ENCODE data around the gene ARHGEF17. TPM values are rescaled to one million over a fixed set of nuclear protein-coding genes. Genes with fewer than 3 reads are reported as not detected.

The ARHGEF17 gene
- total and polyA plus RNA-seq, 2 of the 13 experiments (the other 11 are each of a cell fraction or from before 2014, with no cell fraction given) = 10.7 to 28.8 TPM

GRCh38 chr11:73375830-73376159, 67.7 kb downstream of the ARHGEF17 start:
- ChIA-PET POLR2A (interaction anchor here (0.5 to 2.4 kb wide), 2 partner anchors 67 to 413 kb away, joined by 3 to 8 read pairs; no protein-coding TSS in a partner anchor), CTCF (ENCODE audit: low intra/inter-chr PET ratio, low total read pairs) (interaction anchor here (1.8 kb wide), 1 partner anchor 18 kb away, joined by 8 read pairs; no protein-coding TSS in a partner anchor)
- Histone ChIP-seq H3K36me3 (replicated peaks in 1 of 2; ENCODE audit: control insufficient read depth in 1 of 2, insufficient read depth in 2 of 2, low read length in 2 of 2) (no peaks in the 10 kb centered on the region), H3K27ac (ENCODE audit: extremely low read length, insufficient read depth, low read length) (no peak overlapping the region), H3K79me2 (ENCODE audit: insufficient read depth, low read length) (peaks cover 18% of the 10 kb centered on the region), H2AFZ (ENCODE audit: low read length) (peak overlapping the region; percentile 80), H3K4me2 (ENCODE audit: low read depth, low read length) (peak overlapping the region; percentile 98), H4K20me1 (ENCODE audit: insufficient read depth, low read length) (no peaks in the 10 kb centered on the region), H3K4me1 (ENCODE audit: insufficient read depth, low read length) (peaks cover 43% of the 10 kb centered on the region), H3K9me3 (ENCODE audit: low read length) (no peaks in the 10 kb centered on the region), H3K9ac (ENCODE audit: insufficient read depth, low read depth, low read length) (peak overlapping the region; percentile 60), H3K27me3 (ENCODE audit: control insufficient read depth in 1 of 2, insufficient read depth in 2 of 2, low read length in 2 of 2) (peaks cover 0 to 7% of the 10 kb centered on the region in 2 experiments; a peak in 1 of 5 replicates), H3K4me3 (replicated peaks in 1 of 3; ENCODE audit: insufficient read depth in 1 of 3, low read depth in 2 of 3, low read length in 3 of 3) (peak overlapping the region; percentile 15 to 87 (median 25))
- in situ Hi-C loops (cut with HindIII; ENCODE audit: extremely low pct_ligation_motif_present, low pct_unique_long_range_greater_than_20kb) (no loop called here), intact Hi-C loops (cut with micrococcal nuclease; ENCODE audit: unreplicated experiment) (loop anchor here (2.0 kb wide), 1 partner anchor 61 kb away; no protein-coding TSS in a partner anchor)
- no TSS peak for BruUV-seq (replicated peaks)
- ATAC-seq = peak; percentile 4
- no peak for DNase-seq (ENCODE audit: low spot score)
- WGBS (ENCODE audit: low lambda C conversion rate) = 36% methylated on average over 4 of the region's 6 CpGs
- FAIRE-seq = no peak
- TF ChIP-seq ZNF639 (CRISPR knock-in tag; conservative IDR thresholded peaks at IDR 0.05) (no peak), ZNF430 (CRISPR knock-in tag; IDR thresholded peaks at IDR 0.05) (no peak), HOXD1 (CRISPR knock-in tag; IDR thresholded peaks at IDR 0.05) (no peak), LCORL (IDR thresholded peaks at IDR 0.05) (no peak), LCORL (CRISPR knock-in tag; IDR thresholded peaks at IDR 0.05) (peak; percentile 53; the same call in 1 of the 2 replicates), ZFP36L2 (CRISPR knock-in tag; IDR thresholded peaks at IDR 0.05) (no peak), SETDB1 (CRISPR knock-in tag; IDR thresholded peaks at IDR 0.05; ENCODE audit: borderline replicate concordance) (no peak), RFXAP (CRISPR knock-in tag; IDR thresholded peaks at IDR 0.05; ENCODE audit: borderline replicate concordance) (0 out of 2 replicates have a peak, but pooled peaks have one; percentile 14), JUN (CRISPR knock-in tag; IDR thresholded peaks at IDR 0.05) (no peak), CAMTA2 (CRISPR knock-in tag; IDR thresholded peaks at IDR 0.05; ENCODE audit: borderline replicate concordance) (no peak), ZNF18 (CRISPR knock-in tag; IDR thresholded peaks at IDR 0.05; ENCODE audit: insufficient replicate concordance) (peak; percentile 4), MTERF4 (CRISPR knock-in tag; IDR thresholded peaks at IDR 0.05) (no peak), ZNF724P (CRISPR knock-in tag; IDR thresholded peaks at IDR 0.05; ENCODE audit: borderline replicate concordance) (peak; percentile 65; the same call in 1 of the 2 replicates), SALL2 (CRISPR knock-in tag; IDR thresholded peaks at IDR 0.05) (0 out of 2 replicates have a peak, but pooled peaks have one; percentile 7), ZKSCAN8 (CRISPR knock-in tag; IDR thresholded peaks at IDR 0.05; ENCODE audit: borderline replicate concordance) (0 out of 2 replicates have a peak, but pooled peaks have one; percentile 34)

Data from HepG2 (cell line).